ENCODE measurements around the gene UCK2. TPM values are rescaled to one million over a fixed set of nuclear protein-coding genes. Genes with fewer than 3 reads are reported as not detected.

The UCK2 gene
- total and polyA plus RNA-seq, 2 of the 8 experiments (the other 6 are each of a cell fraction or from before 2014, with no cell fraction given), result 103 to 109 TPM

DNA sequence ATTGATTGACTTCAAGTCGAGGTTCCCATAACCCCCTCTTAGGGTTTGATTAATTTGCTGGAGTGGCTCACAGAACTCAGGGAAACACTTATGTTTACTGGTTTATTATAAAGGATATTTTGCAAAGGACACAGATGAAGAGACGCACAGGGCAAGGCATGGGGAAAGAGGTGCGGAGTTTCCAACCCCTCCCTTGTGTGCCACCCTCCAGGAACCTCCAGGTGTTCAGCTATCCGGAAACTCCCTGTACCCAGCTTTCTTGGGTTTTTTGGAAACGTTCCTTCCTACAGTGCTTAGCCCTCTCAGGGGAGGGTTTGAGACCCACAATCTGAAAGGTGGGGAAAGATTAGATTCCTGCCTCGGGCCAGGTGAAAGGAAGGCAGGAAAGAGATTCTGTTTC is 48.2 kb downstream of the UCK2 start (continued):
- TF ChIP-seq PHF8 (conservative IDR thresholded peaks at IDR 0.05; ENCODE audit: low read depth, low read length) (no peak), KDM4A (IDR thresholded peaks at IDR 0.05; ENCODE audit: low read depth, low read length, severe bottlenecking) (no peak), TEAD4 (IDR thresholded peaks at IDR 0.05; ENCODE audit: low read depth, low read length) (no peak), EGR1 (IDR thresholded peaks at IDR 0.05; ENCODE audit: borderline replicate concordance, low read depth, low read length) (no peak), SP1 (IDR thresholded peaks at IDR 0.05; ENCODE audit: low read depth, low read length) (no peak), SIN3A (conservative IDR thresholded peaks at IDR 0.05 in 1 of 2, IDR thresholded peaks at IDR 0.05 in 1 of 2; ENCODE audit: low read depth in 1 of 2, low read length in 2 of 2) (no peak)
- TF ChIP-seq, protein P1, sequence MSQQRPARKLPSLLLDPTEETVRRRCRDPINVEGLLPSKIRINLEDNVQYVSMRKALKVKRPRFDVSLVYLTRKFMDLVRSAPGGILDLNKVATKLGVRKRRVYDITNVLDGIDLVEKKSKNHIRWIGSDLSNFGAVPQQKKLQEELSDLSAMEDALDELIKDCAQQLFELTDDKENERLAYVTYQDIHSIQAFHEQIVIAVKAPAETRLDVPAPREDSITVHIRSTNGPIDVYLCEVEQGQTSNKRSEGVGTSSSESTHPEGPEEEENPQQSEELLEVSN (IDR thresholded peaks at IDR 0.05), result no peak

Measured in H1 (cell line).